ENCODE data around the gene DUOX2. TPM values are rescaled to one million over a fixed set of nuclear protein-coding genes. Genes with fewer than 3 reads are reported as not detected.

Gene DUOX2
- total RNA-seq, 1 experiment from 2014 or later, result 0.99 TPM

DNA sequence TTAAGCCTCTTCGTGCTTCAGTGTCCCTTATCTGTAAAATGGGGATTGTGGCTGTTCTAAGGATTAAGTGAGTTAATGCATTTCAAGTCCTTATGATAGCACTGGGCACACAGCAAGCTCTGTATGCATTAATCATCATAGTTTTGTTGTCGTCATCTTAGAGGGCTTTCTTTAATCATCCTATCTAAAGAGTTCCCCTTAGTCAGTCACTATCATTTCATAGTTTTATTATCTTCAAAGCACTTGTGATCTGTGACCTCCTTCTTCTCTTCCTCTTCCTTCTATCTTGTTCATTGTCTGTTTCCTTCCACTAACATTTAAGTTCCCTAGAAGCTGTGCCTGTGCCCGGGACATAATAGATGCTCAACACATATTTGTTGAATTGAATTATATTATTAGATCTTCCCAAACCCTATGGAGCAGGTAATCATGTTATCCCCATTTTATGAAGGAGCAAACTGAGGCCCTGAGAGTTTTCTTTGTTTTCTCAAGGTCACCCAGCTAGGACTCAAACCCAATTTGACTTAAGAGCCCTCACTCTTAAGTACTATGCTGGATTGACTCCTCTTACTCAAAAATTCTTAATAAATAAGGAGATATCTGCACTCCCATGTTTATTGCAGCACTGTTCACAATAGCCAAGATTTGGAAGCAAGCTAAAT lies 24.1 kb downstream of the DUOX2 start:
- intact Hi-C loops (cut with micrococcal nuclease; ENCODE audit: unreplicated experiment), result no loop called here
- Histone ChIP-seq H3K27ac (ENCODE audit: low read depth, low read length, poor library complexity, severe bottlenecking) (no peak overlapping the region), H3K36me3 (ENCODE audit: insufficient read depth, low read length, poor library complexity, severe bottlenecking) (no peaks in the 10 kb centered on the region), H3K4me3 (ENCODE audit: low read depth, low read length, poor library complexity, severe bottlenecking) (no peak overlapping the region), H3K27me3 (replicated peaks; ENCODE audit: insufficient read depth, low read depth, low read length, poor library complexity) (no peaks in the 10 kb centered on the region), H3K9me3 (ENCODE audit: low read depth, low read length, poor library complexity, severe bottlenecking) (no peaks in the 10 kb centered on the region), H3K4me1 (ENCODE audit: insufficient read depth, low read length, poor library complexity, severe bottlenecking) (no peaks in the 10 kb centered on the region)
- TF ChIP-seq CTCF (conservative IDR thresholded peaks at IDR 0.05; ENCODE audit: low read depth, low read length), result no peak
- no peak for TF ChIP-seq EZH2 (IDR thresholded peaks at IDR 0.05; ENCODE audit: borderline replicate concordance, low read depth, low read length, poor library complexity, severe bottlenecking)
- no TSS peak for BruUV-seq (replicated peaks)
- no peak for DNase-seq (ENCODE audit: low spot score)
- ChIA-PET CTCF (no interaction called here), POLR2A (ENCODE audit: low non-redundant PET) (no interaction called here)

DNA sequence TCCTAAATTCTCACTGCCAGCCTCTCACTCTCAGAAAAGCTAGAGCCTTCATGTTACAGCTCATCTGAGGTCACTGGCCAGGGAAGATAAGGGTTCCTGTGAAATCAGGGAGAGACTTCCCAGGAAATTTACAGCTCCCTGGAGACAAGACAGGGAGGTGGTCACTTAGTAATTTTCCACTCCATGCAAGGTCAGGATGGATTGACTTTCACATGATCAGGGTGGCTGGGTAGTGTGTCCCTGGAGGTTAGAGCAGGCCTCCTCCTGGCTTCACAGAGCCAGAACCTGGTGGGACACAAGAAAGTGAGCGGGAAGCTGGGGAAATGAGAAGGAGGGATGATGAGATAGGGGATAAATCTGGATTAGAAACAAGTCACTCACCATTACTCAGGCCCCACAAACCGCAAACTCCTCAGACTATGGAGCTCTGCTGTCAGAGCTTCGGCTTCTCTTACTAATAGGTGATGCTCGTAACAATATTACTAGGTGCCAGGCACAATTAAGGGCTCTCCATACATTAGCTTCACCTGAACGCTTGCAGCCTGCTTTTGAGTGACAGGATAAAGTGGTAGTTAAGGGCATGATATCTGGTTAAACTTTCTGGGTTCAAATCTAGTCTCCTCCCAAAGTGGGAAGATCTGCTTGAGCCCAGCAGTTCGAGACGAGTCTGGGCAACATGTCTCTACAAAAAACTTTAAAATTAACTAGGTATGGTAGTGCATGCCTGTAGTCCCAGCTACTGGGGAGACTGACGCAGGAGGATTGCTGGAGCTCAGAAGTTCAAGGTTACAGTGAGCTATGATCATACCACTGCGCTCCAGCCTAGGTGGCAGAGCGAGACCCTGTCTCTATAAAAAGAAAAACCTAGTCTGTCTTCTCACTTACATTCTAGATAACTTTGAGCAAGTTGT lies 24.9 kb downstream of the DUOX2 start:
- no peaks in the 10 kb centered on the region for H3K4me1 ChIP-seq (ENCODE audit: insufficient read depth, low read length, poor library complexity, severe bottlenecking)
- intact Hi-C loops (cut with micrococcal nuclease; ENCODE audit: unreplicated experiment), result no loop called here
- H3K27me3 ChIP-seq (replicated peaks; ENCODE audit: insufficient read depth, low read depth, low read length, poor library complexity), result no peaks in the 10 kb centered on the region
- no peaks in the 10 kb centered on the region for H3K9me3 ChIP-seq (ENCODE audit: low read depth, low read length, poor library complexity, severe bottlenecking)
- no peak overlapping the region for H3K27ac ChIP-seq (ENCODE audit: low read depth, low read length, poor library complexity, severe bottlenecking)
- H3K36me3 ChIP-seq (ENCODE audit: insufficient read depth, low read length, poor library complexity, severe bottlenecking), result no peaks in the 10 kb centered on the region
- POLR2A ChIA-PET (ENCODE audit: low non-redundant PET), result no interaction called here
- no peak for DNase-seq (ENCODE audit: low spot score)
- H3K4me3 ChIP-seq (ENCODE audit: low read depth, low read length, poor library complexity, severe bottlenecking), result no peak overlapping the region
- TF ChIP-seq EZH2 (IDR thresholded peaks at IDR 0.05; ENCODE audit: borderline replicate concordance, low read depth, low read length, poor library complexity, severe bottlenecking), result no peak
- CTCF ChIA-PET, result interaction anchor here (1.3 kb wide), 1 partner anchor 29 kb away, joined by 3 read pairs; no protein-coding TSS in a partner anchor
- no TSS peak for BruUV-seq (replicated peaks)

DNA sequence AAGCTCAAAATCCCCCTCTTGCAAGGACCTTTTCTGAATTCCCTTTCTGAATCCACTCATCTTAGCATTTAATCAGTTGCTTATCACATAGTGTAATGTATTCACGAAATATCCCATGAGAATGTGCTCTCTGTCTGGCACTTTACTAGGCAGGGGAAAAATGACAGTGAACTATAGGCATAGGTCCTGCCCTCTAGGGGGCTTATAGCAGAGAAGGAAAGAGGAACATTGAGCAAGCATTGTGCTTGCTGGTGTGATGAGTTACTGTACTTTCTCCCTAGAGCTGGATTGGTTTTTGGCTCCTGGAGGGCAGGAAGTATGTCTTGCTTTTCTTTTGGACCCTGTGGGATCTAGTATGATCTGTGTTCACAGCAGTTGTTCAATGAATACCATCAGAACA lies 26.5 kb downstream of the DUOX2 start:
- H3K36me3 ChIP-seq (ENCODE audit: insufficient read depth, low read length, poor library complexity, severe bottlenecking), result no peaks in the 10 kb centered on the region
- ChIA-PET POLR2A (ENCODE audit: low non-redundant PET) (no interaction called here), CTCF (no interaction called here)
- no TSS peak for BruUV-seq (replicated peaks)
- intact Hi-C loops (cut with micrococcal nuclease; ENCODE audit: unreplicated experiment), result no loop called here
- TF ChIP-seq CTCF (conservative IDR thresholded peaks at IDR 0.05; ENCODE audit: low read depth, low read length) (no peak), EZH2 (IDR thresholded peaks at IDR 0.05; ENCODE audit: borderline replicate concordance, low read depth, low read length, poor library complexity, severe bottlenecking) (no peak)
- no peak overlapping the region for H3K4me3 ChIP-seq (ENCODE audit: low read depth, low read length, poor library complexity, severe bottlenecking)
- H3K9me3 ChIP-seq (ENCODE audit: low read depth, low read length, poor library complexity, severe bottlenecking), result no peaks in the 10 kb centered on the region
- H3K27ac ChIP-seq (ENCODE audit: low read depth, low read length, poor library complexity, severe bottlenecking), result no peak overlapping the region
- H3K27me3 ChIP-seq (replicated peaks; ENCODE audit: insufficient read depth, low read depth, low read length, poor library complexity), result no peaks in the 10 kb centered on the region
- DNase-seq (ENCODE audit: low spot score), result no peak
- H3K4me1 ChIP-seq (ENCODE audit: insufficient read depth, low read length, poor library complexity, severe bottlenecking), result no peaks in the 10 kb centered on the region
